Measurements from ENCODE around the gene MFNG.

GRCh38 chr22:37507731-37508130 lies 21.5 kb upstream of the MFNG start:
- no peak for TF ChIP-seq EGR1 (IDR thresholded peaks at IDR 0.05; ENCODE audit: low read depth)
- no peak for TF ChIP-seq SP1 (IDR thresholded peaks at IDR 0.05; ENCODE audit: low read depth)
- TF ChIP-seq, protein P1, sequence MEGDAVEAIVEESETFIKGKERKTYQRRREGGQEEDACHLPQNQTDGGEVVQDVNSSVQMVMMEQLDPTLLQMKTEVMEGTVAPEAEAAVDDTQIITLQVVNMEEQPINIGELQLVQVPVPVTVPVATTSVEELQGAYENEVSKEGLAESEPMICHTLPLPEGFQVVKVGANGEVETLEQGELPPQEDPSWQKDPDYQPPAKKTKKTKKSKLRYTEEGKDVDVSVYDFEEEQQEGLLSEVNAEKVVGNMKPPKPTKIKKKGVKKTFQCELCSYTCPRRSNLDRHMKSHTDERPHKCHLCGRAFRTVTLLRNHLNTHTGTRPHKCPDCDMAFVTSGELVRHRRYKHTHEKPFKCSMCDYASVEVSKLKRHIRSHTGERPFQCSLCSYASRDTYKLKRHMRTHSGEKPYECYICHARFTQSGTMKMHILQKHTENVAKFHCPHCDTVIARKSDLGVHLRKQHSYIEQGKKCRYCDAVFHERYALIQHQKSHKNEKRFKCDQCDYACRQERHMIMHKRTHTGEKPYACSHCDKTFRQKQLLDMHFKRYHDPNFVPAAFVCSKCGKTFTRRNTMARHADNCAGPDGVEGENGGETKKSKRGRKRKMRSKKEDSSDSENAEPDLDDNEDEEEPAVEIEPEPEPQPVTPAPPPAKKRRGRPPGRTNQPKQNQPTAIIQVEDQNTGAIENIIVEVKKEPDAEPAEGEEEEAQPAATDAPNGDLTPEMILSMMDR (IDR thresholded peaks at IDR 0.05 in 2 of 3, conservative IDR thresholded peaks at IDR 0.05 in 1 of 3; ENCODE audit: borderline replicate concordance in 1 of 3, insufficient read depth in 1 of 3, low read depth in 2 of 3, low read length in 2 of 3) = no peak
- no peak for TF ChIP-seq POLR2AphosphoS5 (IDR thresholded peaks at IDR 0.05; ENCODE audit: low read depth, low read length)
- no peak for TF ChIP-seq POLR2A (IDR thresholded peaks at IDR 0.05; ENCODE audit: borderline replicate concordance, extremely low read depth, insufficient read depth, insufficient read length)
- TF ChIP-seq RAD21 (IDR thresholded peaks at IDR 0.05; ENCODE audit: low read depth) = no peak
- TF ChIP-seq ZFX (IDR thresholded peaks at IDR 0.05) = no peak
- TF ChIP-seq JUND (IDR thresholded peaks at IDR 0.05) = no peak
- TF ChIP-seq SRF (IDR thresholded peaks at IDR 0.05; ENCODE audit: low read depth) = no peak
- TF ChIP-seq FOSL1 (IDR thresholded peaks at IDR 0.05; ENCODE audit: low read depth) = no peak
- no peak for TF ChIP-seq EZH2 (IDR thresholded peaks at IDR 0.05)
- TF ChIP-seq ELF1 (IDR thresholded peaks at IDR 0.05; ENCODE audit: borderline replicate concordance, low read depth) = no peak
- no peak for TF ChIP-seq EZH2phosphoT487 (IDR thresholded peaks at IDR 0.05; ENCODE audit: borderline replicate concordance)

Measured in HCT116 (cell line).